GM21390 (cell line): Measurements from ENCODE around the gene CABLES2.

ENCODE experiments used
- ATAC-seq: cut with Tn5 transposase; IDR thresholded peaks from one replicate; pipeline ENCODE4 v1.9.1; 2021; ENCODE audit not compliant: unreplicated experiment

CABLES2 gene

GRCh38 chr20:62350629-62351422 lies 56.3 kb downstream of the CABLES2 start:
- no peak for ATAC-seq

DNA sequence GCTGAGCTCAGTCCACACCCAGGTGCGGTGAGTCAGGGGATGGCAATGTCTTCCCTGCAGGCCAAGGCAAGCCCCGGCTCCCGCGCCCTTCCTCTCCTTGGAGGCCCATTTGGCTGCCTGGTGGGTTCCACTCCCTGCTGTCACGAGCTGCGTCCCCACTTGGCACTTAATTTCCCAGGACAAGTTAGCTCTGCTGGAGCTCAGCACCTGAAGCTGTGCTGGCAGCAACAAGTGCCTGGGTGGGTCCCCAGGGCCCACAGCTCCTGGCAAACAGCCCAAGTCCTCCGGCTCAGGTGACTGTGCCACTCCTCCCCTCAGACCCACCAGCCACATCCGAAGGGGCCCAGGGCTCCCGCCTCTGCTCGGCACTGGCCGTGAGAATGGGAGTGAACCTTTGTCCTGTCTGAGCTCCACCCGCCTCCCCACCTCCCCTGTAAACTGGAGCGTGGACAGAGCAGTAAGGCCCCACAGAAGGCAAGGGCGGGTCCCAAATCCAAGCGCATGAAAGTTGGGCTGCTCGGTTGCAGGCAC lies 56.9 kb downstream of the CABLES2 start:
- no peak for ATAC-seq

DNA sequence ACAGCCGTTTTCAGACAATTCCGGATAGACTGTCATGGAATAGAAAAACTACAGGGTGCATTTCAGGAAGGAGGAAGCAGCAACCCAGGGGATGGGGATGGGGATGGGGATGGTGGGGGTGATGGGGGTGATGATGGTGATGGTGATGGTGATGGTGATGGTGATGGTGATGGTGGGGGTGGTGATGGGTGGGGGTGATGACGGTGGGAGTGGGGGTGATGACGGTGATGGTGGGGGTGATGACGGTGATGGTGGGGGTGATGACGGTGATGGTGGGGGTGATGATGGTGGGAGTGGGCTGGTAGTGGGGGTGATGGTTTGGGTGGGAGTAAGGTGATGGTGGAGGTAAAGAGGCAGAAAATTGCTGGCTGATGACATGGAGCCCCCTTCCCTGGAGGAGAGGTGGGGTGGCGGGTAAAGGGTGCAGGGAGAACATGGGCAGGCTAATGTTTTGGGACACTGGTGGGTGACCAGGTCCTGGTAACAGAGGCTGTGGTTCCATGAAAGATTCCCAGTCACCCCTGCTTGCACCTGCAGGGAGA lies 57.5 kb downstream of the CABLES2 start:
- ATAC-seq: no peak

DNA sequence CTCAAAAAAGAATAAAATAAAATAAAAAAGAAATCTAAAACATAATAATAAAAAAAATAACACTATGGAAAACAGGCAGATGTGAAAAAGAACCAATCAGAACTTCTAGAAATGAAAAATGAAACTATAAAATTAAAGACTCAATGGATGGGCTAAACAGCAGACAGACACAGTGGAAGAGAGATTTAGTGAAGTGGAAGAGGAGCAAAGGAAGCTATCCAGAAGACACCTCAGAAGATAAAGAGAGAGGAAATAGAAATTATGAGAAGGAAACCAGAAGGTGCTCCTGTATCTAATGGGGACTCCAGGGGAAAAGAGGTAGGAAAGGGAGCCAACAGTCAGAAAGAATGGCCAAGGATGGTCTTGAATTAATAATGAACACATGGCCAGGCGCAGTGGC lies 58.5 kb downstream of the CABLES2 start:
- no peak for ATAC-seq

DNA sequence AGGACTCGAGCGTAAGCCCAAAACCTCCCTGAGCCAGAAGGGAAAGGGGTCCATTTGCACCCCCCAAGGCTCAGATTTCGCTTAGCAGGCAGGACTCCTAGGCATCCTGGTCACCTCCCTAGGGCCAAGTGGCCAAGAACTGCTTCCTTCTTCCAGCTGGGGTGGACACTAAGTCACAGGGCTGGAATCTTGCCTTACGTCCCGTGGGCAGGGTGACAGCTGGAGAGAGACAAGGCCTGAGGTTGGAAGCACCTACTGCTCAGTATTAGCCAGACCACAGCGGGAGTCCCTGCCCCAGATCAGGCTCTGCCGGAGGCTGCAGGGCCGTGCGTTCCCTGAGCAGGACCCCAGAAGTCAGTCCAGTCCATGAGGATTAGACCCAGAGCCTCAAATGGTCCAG lies 59.6 kb downstream of the CABLES2 start:
- ATAC-seq: no peak

GRCh38 chr20:62347151-62347404 lies 60.0 kb downstream of the CABLES2 start:
- ATAC-seq: no peak

DNA sequence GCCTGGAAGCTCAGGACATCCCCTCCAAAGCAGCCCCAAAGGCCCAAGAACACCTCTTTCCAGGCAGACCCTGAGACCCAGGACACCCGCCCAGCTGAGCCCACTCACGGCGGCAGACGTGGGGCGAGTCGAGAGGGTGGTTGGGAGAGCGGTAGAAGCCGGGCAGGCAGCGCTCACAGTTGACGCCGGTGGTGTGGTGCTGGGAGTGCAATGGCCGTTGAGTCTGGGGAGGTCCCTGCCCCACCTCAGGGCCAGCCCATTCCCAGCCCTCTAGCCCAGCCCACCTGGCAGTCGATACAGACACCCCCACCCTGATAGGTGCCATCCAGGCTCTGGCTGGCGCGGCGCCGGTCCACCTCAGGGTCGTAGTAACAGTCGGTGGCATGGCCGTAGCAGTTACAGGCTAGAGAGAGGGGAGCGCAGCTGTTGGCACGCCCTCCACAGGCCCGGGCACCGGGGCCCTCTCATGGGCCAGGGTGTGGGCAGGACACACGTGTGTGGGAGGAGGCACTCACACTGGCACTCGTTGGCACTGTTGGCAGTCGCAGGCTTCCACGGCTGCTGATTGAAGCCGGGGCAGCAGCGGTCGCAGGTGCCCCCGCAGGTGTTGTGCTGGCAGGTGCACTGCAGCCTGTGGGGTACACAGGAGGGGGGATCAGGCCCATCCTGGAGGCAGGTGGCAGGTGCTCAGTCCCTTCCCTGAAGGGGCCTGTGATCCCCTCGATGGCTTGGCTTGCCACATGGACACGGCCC lies 60.5 kb downstream of the CABLES2 start:
- no peak for ATAC-seq

GRCh38 chr20:62345681-62346370 lies 61.3 kb downstream of the CABLES2 start:
- no peak for ATAC-seq

GRCh38 chr20:62344782-62345181 lies 62.3 kb downstream of the CABLES2 start:
- no peak for ATAC-seq

- no peak for ATAC-seq
Observed at GRCh38 chr20:62344092-62344491, 63.0 kb downstream of the CABLES2 start.

DNA sequence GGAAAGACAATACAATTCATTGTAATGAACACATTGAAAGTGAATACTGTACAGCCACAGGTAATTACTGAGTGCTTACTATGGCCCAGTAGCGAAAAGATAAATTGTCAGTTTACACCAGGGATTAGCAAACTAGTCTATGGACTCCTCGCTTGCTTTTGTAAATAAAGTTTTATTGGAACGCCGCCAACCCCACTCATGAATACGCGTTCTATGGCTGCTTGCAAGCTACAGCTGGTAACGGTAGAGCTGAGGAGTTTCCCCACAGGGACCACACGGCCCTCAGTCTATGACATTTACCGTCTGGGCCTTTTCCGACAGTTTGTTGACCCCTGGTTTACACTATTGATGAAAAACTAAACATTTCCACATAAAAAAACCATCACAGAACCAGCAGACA lies 64.2 kb downstream of the CABLES2 start:
- no peak for ATAC-seq

DNA sequence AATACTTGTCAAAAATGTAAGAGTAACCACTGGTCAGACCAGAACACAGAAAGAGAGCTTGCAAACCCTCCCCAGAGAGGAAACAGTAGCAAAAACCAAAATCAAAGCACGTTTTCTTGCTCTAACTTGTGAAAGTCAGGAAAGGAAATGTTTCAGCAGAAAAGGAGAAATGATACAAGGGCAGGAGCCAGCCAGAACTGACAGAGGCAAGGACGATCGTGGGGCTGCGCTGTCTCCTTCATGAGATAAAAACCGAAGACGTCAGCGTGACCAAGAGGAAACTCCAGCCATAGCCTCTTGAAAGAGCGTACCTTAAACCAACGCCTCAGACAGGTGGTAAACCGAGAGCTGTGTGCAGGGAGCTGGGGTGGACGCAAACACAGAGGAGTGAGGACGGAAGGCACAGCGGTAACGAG lies 67.4 kb downstream of the CABLES2 start:
- ATAC-seq: peak; percentile 79
